SK-N-SH (cell line): Measurements from ENCODE around the gene MINDY3. TPM values are rescaled to one million over a fixed set of nuclear protein-coding genes. Genes with fewer than 3 reads are reported as not detected.

Source experiments
- CTCF ChIA-PET: fragments of 300-600, 350-600 bp; formaldehyde crosslinking; extraction: SDS; loops from one replicate; lab custom pipeline; 2021; lab: Yijun Ruan, JAX
- POLR2A ChIA-PET: fragments of 350-600 bp; sonication (Branson Sonifier 250); formaldehyde crosslinking; extraction: SDS; loops from one replicate; lab custom pipeline; 2020; ENCODE audit warnings: antibody characterized with exemption, inconsistent platforms; lab: Yijun Ruan, JAX
- DNase-seq: peaks from one replicate; pipeline ENCODE4 v3.0.0; 2012
- H2AFZ ChIP-seq: fragments of 200-600 bp; sonication (generic); 2 replicates; pipeline ENCODE4 v1.8.1; 2016; ENCODE audit warnings: antibody characterized with exemption, mild to moderate bottlenecking, low read depth
- H3F3A ChIP-seq: fragments of 200-600 bp; sonication (generic); replicated peaks from 2 replicates; pipeline ENCODE3; 2016; ENCODE audit warnings: antibody characterized with exemption, mild to moderate bottlenecking; ENCODE audit not compliant: insufficient read depth
- H3K27ac ChIP-seq, 2 experiments: fragments of 200-500 bp in 1 of 2; fragments of 200-600 bp in 1 of 2; sonication (Bioruptor generic) in 1 of 2; sonication (generic), shearing (Covaris generic) in 1 of 2; 2 replicates each; pipeline versions ENCODE4 v1.5.1 to v1.6.1; 2014 to 2016; ENCODE audit warnings: low read depth in 2 of 2, inconsistent platforms in 1 of 2, low read length in 1 of 2, mild to moderate bottlenecking in 1 of 2, mixed read lengths in 1 of 2
- H3K27me3 ChIP-seq: fragments of 200-600 bp; sonication (generic), shearing (Covaris generic); 2 replicates; pipeline ENCODE4 v1.6.1; 2016; ENCODE audit warnings: mixed run types; ENCODE audit not compliant: insufficient read depth
- H3K36me3 ChIP-seq, 2 experiments: fragments of 200-500 bp in 1 of 2; fragments of 200-600 bp in 1 of 2; sonication (Bioruptor generic) in 1 of 2; sonication (generic) in 1 of 2; replicated peaks in 1 of 2; 2 replicates each; pipeline versions ENCODE3 to v1.5.1; 2014 to 2016; ENCODE audit warnings: low read length in 1 of 2, mild to moderate bottlenecking in 1 of 2; ENCODE audit not compliant: insufficient read depth in 2 of 2, control insufficient read depth in 1 of 2
- H3K4me1 ChIP-seq, 2 experiments: fragments of 200-500 bp in 1 of 2; fragments of 200-600 bp in 1 of 2; sonication (Bioruptor generic) in 1 of 2; sonication (generic), shearing (Covaris generic) in 1 of 2; 2 replicates each; pipeline versions ENCODE4 v1.5.1 to v1.6.1; 2014 to 2016; ENCODE audit warnings: low read depth in 1 of 2, low read length in 1 of 2, mixed run types in 1 of 2; ENCODE audit not compliant: insufficient read depth in 2 of 2, control insufficient read depth in 1 of 2
- H3K4me2 ChIP-seq: fragments of 200-600 bp; sonication (generic), shearing (Covaris generic); 2 replicates; pipeline ENCODE4 v1.6.1; 2017; ENCODE audit warnings: mixed run types
- H3K4me3 ChIP-seq, 2 experiments: fragments of 200-500 bp in 1 of 2; fragments of 200-600 bp in 1 of 2; sonication (Bioruptor generic) in 1 of 2; sonication (generic), shearing (Covaris generic) in 1 of 2; 2 replicates each; pipeline versions ENCODE4 v1.5.1 to v1.8.1; 2014 to 2016; ENCODE audit warnings: low read depth in 2 of 2, inconsistent platforms in 1 of 2, low read length in 1 of 2, mild to moderate bottlenecking in 1 of 2, mixed read lengths in 1 of 2, moderate library complexity in 1 of 2
- H3K79me2 ChIP-seq: fragments of 200-600 bp; sonication (generic); 2 replicates; pipeline ENCODE4 v1.8.1; 2017; ENCODE audit warnings: mild to moderate bottlenecking; ENCODE audit not compliant: insufficient read depth
- H3K9ac ChIP-seq: fragments of 200-600 bp; sonication (generic); 2 replicates; pipeline ENCODE4 v1.6.1; 2017; ENCODE audit warnings: mixed run types
- H3K9me2 ChIP-seq: fragments of 200-600 bp; sonication (generic); 2 replicates; pipeline ENCODE4 v1.6.1; 2017; ENCODE audit warnings: mixed run types
- H3K9me3 ChIP-seq: fragments of 200-600 bp; sonication (generic); 2 replicates; pipeline ENCODE4 v1.6.1; 2017; ENCODE audit warnings: mixed run types, mild to moderate bottlenecking, moderate library complexity
- H4K20me1 ChIP-seq: fragments of 200-600 bp; sonication (generic); 2 replicates; pipeline ENCODE4 v1.6.1; 2017; ENCODE audit warnings: mild to moderate bottlenecking, mixed run types; ENCODE audit not compliant: insufficient read depth
- CHD2 ChIP-seq: fragments of 150-350 bp; IDR thresholded peaks from 2 replicates; pipeline ENCODE4 v1.6.1; 2018; ENCODE audit warnings: low read length; ENCODE audit not compliant: partially characterized antibody
- JUND ChIP-seq: IDR thresholded peaks from 2 replicates; pipeline ENCODE4 v1.4.0; 2012
- MAX ChIP-seq: IDR thresholded peaks from 2 replicates; pipeline ENCODE4 v1.4.0; 2012; ENCODE audit warnings: low read depth
- MXI1 ChIP-seq: IDR thresholded peaks from 2 replicates; pipeline ENCODE4 v1.6.1; 2012; ENCODE audit warnings: mild to moderate bottlenecking, low read depth, low read length, improper control_type of control experiment
- NFIC ChIP-seq: IDR thresholded peaks from 2 replicates; pipeline ENCODE4 v1.4.0; 2012; ENCODE audit warnings: borderline replicate concordance
- NRF1 ChIP-seq: IDR thresholded peaks from 2 replicates; pipeline ENCODE4 v1.6.1; 2012; ENCODE audit warnings: low read depth, mild to moderate bottlenecking, low read length
- RAD21 ChIP-seq: IDR thresholded peaks from 2 replicates; pipeline ENCODE4 v1.6.1; 2012; ENCODE audit warnings: mild to moderate bottlenecking, low read length
- RCOR1 ChIP-seq: fragments of 150-350 bp; IDR thresholded peaks from 2 replicates; pipeline ENCODE4 v1.6.1; 2017; ENCODE audit warnings: antibody characterized with exemption, low read length
- RXRA ChIP-seq: IDR thresholded peaks from 2 replicates; pipeline ENCODE4 v1.4.0; 2012; ENCODE audit warnings: low read depth, mild to moderate bottlenecking, borderline replicate concordance
- SIN3A ChIP-seq: IDR thresholded peaks from 2 replicates; pipeline ENCODE4 v1.6.1; 2012; ENCODE audit warnings: low read depth, mild to moderate bottlenecking, low read length, moderate library complexity, borderline replicate concordance
- TAF1 ChIP-seq: IDR thresholded peaks from 2 replicates; pipeline ENCODE4 v1.6.1; 2012; ENCODE audit warnings: low read depth, mild to moderate bottlenecking, low read length, moderate library complexity, borderline replicate concordance
- TCF12 ChIP-seq: IDR thresholded peaks from 2 replicates; pipeline ENCODE4 v1.4.0; 2012
- USF2 ChIP-seq: fragments of 150-350 bp; IDR thresholded peaks from 2 replicates; pipeline ENCODE4 v1.6.1; 2017; ENCODE audit warnings: antibody characterized with exemption, low read length, low read depth, borderline replicate concordance
- WGBS: methylation state at CpG from one replicate; pipeline ENCODE4 v1.1.6; 2017; ENCODE audit warnings: low lambda C conversion rate; 5-methylcytosine and 5-hydroxymethylcytosine counted together
- polyA plus RNA-seq, 3 experiments: library from polyadenylated mRNA; depleted of rRNA; stranded (reverse); fragments of >200 nt; gene quantifications; 2 replicates each; pipeline ENCODE4 v1.2.3, GENCODE V29; 2012
- TF ChIP-seq, protein P1 (sequence below): fragments of 200-600 bp; sonication (generic); IDR thresholded peaks from 2 replicates; pipeline ENCODE4 v1.6.1; 2017; ENCODE audit warnings: antibody characterized with exemption, mild to moderate bottlenecking, moderate library complexity

The MINDY3 gene
- polyA plus RNA-seq, 1 of the 3 experiments (the other 2 are of a cell fraction), result 9.5 TPM

DNA sequence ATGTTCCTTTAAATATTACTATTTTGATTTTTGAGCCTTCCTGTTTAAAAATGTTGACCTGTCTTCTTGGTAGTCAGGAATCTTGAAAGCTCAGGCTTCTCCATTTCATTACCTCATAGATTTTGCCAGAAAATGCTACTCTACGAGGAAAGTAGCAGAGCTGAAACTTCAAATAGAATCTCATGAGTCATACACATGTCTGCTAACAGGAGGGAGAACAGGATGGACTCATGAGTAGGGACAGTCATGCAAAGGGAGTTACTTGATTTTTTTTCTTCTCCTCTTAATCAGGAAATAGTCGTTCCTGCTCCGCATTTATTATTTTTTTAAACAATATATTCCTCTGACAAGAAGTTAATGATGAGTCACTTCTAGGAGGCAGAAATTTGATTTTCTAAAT lies 37.0 kb upstream of the MINDY3 start:
- H3K9me3 ChIP-seq, result no peaks in the 10 kb centered on the region
- TF ChIP-seq MXI1 (no peak), TCF12 (no peak)
- H3K4me3 ChIP-seq, result no peak overlapping the region
- H3K79me2 ChIP-seq, result no peaks in the 10 kb centered on the region
- DNase-seq, result no peak
- WGBS, result 13% methylated on average over 3 of the region's 3 CpGs
- no peaks in the 10 kb centered on the region for H3K9me2 ChIP-seq
- H3K4me2 ChIP-seq, result no peak overlapping the region; the same call in 1 of the 2 replicates
- no peaks in the 10 kb centered on the region for H4K20me1 ChIP-seq
- no peak overlapping the region for H3K9ac ChIP-seq
- POLR2A ChIA-PET, result no interaction called here
- no peak overlapping the region for H2AFZ ChIP-seq
- H3K27ac ChIP-seq, result no peak overlapping the region; a peak in 1 of 4 replicates
- peaks cover 9% of the 10 kb centered on the region for H3F3A ChIP-seq
- H3K27me3 ChIP-seq, result no peaks in the 10 kb centered on the region
- CTCF ChIA-PET, result interaction anchor here (0.9 to 1.5 kb wide), 2 partner anchors 880 to 930 kb away, joined by 3 to 4 read pairs; no protein-coding TSS in a partner anchor
- H3K36me3 ChIP-seq, result no peaks in the 10 kb centered on the region
- no peaks in the 10 kb centered on the region for H3K4me1 ChIP-seq

DNA sequence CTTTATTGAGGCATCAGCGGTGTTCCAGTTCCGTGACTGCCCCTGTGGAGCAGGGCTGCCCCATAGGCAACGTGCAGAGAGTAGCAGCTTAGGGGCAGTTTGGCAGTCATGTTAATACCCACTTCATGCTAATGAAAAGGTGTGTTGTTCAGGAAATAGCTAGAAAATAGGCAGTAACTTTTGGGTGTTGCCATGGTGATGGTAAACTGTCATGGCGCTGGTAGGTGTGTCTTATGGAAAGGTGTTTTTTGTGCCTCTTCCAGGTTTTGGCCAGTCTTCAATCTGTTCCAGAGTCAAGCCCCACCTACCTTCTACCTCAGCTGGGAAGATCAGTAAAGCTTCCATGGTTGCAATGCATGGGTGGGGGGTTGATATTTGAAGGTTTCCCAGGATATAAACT lies 36.3 kb upstream of the MINDY3 start:
- ChIA-PET CTCF (interaction anchor here (1.5 kb wide), 1 partner anchor 881 kb away, joined by 4 read pairs; no protein-coding TSS in a partner anchor), POLR2A (no interaction called here)
- Histone ChIP-seq H3K36me3 (no peaks in the 10 kb centered on the region), H3F3A (peaks cover 9% of the 10 kb centered on the region), H4K20me1 (no peaks in the 10 kb centered on the region), H3K4me3 (no peak overlapping the region), H3K9ac (no peak overlapping the region), H3K9me2 (no peaks in the 10 kb centered on the region), H3K4me2 (no peak overlapping the region), H3K79me2 (no peaks in the 10 kb centered on the region), H3K27ac (no peak overlapping the region), H2AFZ (no peak overlapping the region), H3K27me3 (no peaks in the 10 kb centered on the region), H3K9me3 (no peaks in the 10 kb centered on the region), H3K4me1 (no peaks in the 10 kb centered on the region)
- DNase-seq, result no peak
- TF ChIP-seq RCOR1 (no peak), RAD21 (no peak), NRF1 (no peak), RXRA (no peak), MAX (no peak), TAF1 (no peak), USF2 (no peak), JUND (no peak), SIN3A (no peak), TCF12 (no peak), CHD2 (no peak), NFIC (no peak), MXI1 (no peak)
- TF ChIP-seq, protein P1, sequence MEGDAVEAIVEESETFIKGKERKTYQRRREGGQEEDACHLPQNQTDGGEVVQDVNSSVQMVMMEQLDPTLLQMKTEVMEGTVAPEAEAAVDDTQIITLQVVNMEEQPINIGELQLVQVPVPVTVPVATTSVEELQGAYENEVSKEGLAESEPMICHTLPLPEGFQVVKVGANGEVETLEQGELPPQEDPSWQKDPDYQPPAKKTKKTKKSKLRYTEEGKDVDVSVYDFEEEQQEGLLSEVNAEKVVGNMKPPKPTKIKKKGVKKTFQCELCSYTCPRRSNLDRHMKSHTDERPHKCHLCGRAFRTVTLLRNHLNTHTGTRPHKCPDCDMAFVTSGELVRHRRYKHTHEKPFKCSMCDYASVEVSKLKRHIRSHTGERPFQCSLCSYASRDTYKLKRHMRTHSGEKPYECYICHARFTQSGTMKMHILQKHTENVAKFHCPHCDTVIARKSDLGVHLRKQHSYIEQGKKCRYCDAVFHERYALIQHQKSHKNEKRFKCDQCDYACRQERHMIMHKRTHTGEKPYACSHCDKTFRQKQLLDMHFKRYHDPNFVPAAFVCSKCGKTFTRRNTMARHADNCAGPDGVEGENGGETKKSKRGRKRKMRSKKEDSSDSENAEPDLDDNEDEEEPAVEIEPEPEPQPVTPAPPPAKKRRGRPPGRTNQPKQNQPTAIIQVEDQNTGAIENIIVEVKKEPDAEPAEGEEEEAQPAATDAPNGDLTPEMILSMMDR, result no peak
- WGBS, result 73% methylated on average over 4 of the region's 4 CpGs
